Posterior cingulate gyrus (tissue), 11 donors: ENCODE measurements around the gene APH1B.
A peak's percentile ranks its signal among the peaks of the same experiment; 100 is the strongest.

Experiments
- DNase-seq, 10 donors: peaks; one replicate each; pipeline versions ENCODE4 v3.0.0 to v3.0.0-alpha.2; 2020 to 2021; ENCODE audit warnings: mixed read lengths in 3 of 10
- intact Hi-C: fragments of 100-400 bp; cut with DNase I; formaldehyde crosslinking; loops from one replicate; pipeline ENCODE4 v1.15.1; 2023

The APH1B gene

GRCh38 chr15:63251701-63252100, 25.7 kb upstream of the APH1B start:
- intact Hi-C loops, result no loop called here
- DNase-seq, result no peak

GRCh38 chr15:63252292-63252691, 25.1 kb upstream of the APH1B start:
- intact Hi-C loops, result no loop called here
- DNase-seq, result no peak

GRCh38 chr15:63254991-63255390, 22.4 kb upstream of the APH1B start:
- no peak for DNase-seq
- intact Hi-C loops, result no loop called here

- no peak for DNase-seq
- intact Hi-C loops, result no loop called here
These were observed 21.9 kb upstream of the APH1B start for GRCh38 chr15:63255489-63255990.

- intact Hi-C loops, result no loop called here
- no peak for DNase-seq
These were observed 20.8 kb upstream of the APH1B start for GRCh38 chr15:63256433-63257274.

GRCh38 chr15:63258658-63259057, 18.7 kb upstream of the APH1B start:
- intact Hi-C loops, result no loop called here
- no peak for DNase-seq

- no peak for DNase-seq
- intact Hi-C loops, result no loop called here
These were observed 16.6 kb upstream of the APH1B start for GRCh38 chr15:63260791-63261190.

- intact Hi-C loops, result no loop called here
These were observed 16.1 kb upstream of the APH1B start for GRCh38 chr15:63261311-63261710.

GRCh38 chr15:63263519-63263918, 13.9 kb upstream of the APH1B start:
- no peak for DNase-seq
- intact Hi-C loops, result no loop called here

More at GRCh38 chr15:63261311-63261710, 16.1 kb upstream of the APH1B start:
- no peak for DNase-seq

- intact Hi-C loops, result no loop called here
- no peak for DNase-seq
These were observed 12.6 kb upstream of the APH1B start for GRCh38 chr15:63264688-63265293.

GRCh38 chr15:63274427-63274826, 3.0 kb upstream of the APH1B start:
- intact Hi-C loops, result loop anchor here (10.0 kb wide), 1 partner anchor 150 kb away; the partner anchor contains the start of gene LACTB
- no peak for DNase-seq

- intact Hi-C loops, result loop anchor here (2.0 to 10.0 kb wide), 3 partner anchors 88 to 152 kb away; partner anchors contain the start of genes LACTB, RAB8B and RPS27L
These were observed 915 bp upstream of the APH1B start for GRCh38 chr15:63276342-63277037.

GRCh38 chr15:63277893-63278456, 570 bp downstream of the APH1B start:
- intact Hi-C loops, result loop anchor here (2.0 to 10.0 kb wide), 3 partner anchors 89 to 153 kb away; partner anchors contain the start of genes LACTB, RAB8B and RPS27L
- DNase-seq, result peak in 1 of 10 donors; percentile 6

More at GRCh38 chr15:63276342-63277037, 915 bp upstream of the APH1B start:
- no peak for DNase-seq

GRCh38 chr15:63283126-63283525, 5.7 kb downstream of the APH1B start:
- DNase-seq, result no peak
- intact Hi-C loops, result loop anchor here (10.0 kb wide), 1 partner anchor 322 kb away; no protein-coding TSS in a partner anchor

GRCh38 chr15:63284335-63284734, 6.9 kb downstream of the APH1B start:
- intact Hi-C loops, result loop anchor here (10.0 kb wide), 1 partner anchor 320 kb away; no protein-coding TSS in a partner anchor

GRCh38 chr15:63287109-63287508, 9.7 kb downstream of the APH1B start:
- intact Hi-C loops, result loop anchor here (5.0 to 10.0 kb wide), 2 partner anchors 175 to 318 kb away; no protein-coding TSS in a partner anchor
- DNase-seq, result no peak

More at GRCh38 chr15:63284335-63284734, 6.9 kb downstream of the APH1B start:
- DNase-seq, result no peak

GRCh38 chr15:63288342-63288741, 10.9 kb downstream of the APH1B start:
- no peak for DNase-seq

GRCh38 chr15:63288778-63289378, 11.5 kb downstream of the APH1B start:
- no peak for DNase-seq
- intact Hi-C loops, result loop anchor here (1.0 to 10.0 kb wide), 3 partner anchors 113 to 316 kb away; no protein-coding TSS in a partner anchor

More at GRCh38 chr15:63288342-63288741, 10.9 kb downstream of the APH1B start:
- intact Hi-C loops, result loop anchor here (1.0 to 10.0 kb wide), 3 partner anchors 114 to 316 kb away; no protein-coding TSS in a partner anchor

GRCh38 chr15:63291507-63291906, 14.1 kb downstream of the APH1B start:
- intact Hi-C loops, result no loop called here
- no peak for DNase-seq

- no peak for DNase-seq
- intact Hi-C loops, result no loop called here
These were observed 14.8 kb downstream of the APH1B start for GRCh38 chr15:63292241-63292640.
